Ovary (tissue), 3 donors: ENCODE data around the gene RNF126.

ENCODE experiments used
- EP300 ChIP-seq: sonication (generic); formaldehyde crosslinking; IDR thresholded peaks from one replicate; pipeline ENCODE4 v1.6.1; 2017; ENCODE audit warnings: antibody characterized with exemption
- POLR2A ChIP-seq: fragments of 450-650 bp; IDR thresholded peaks from one replicate; pipeline ENCODE4 v1.6.1; 2017; ENCODE audit warnings: antibody characterized with exemption, mild to moderate bottlenecking, moderate library complexity
- TF ChIP-seq, protein P1 (sequence below), 3 donors: fragments of 450-650 bp in 2 of 3; fragments of 200-600 bp in 1 of 3; IDR thresholded peaks; one replicate each; pipeline versions ENCODE4 v1.5.1 to v1.8.0; 2016 to 2022; ENCODE audit warnings: antibody characterized with exemption in 3 of 3, mild to moderate bottlenecking in 1 of 3
- donor health status: DM: no; HTN: no; CAD: no.

DNA sequence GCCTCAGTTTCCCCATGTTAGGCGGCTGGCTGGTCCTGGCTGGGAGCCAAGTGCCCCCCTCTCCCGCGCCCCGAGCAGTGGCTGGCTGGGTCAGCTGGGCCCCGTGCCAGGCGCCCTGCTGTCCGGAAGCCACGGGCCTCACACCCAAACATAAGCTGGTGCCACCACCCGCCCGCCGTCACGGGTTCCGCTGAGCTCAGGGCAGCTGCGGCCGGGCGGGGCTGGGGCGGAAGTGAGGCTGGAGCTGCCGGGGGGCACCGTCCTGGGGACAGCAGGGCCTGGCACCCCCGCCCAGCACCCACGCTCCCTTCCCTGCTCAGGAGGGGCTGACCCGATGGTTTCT, 54.0 kb downstream of the RNF126 start:
- TF ChIP-seq, protein P1, sequence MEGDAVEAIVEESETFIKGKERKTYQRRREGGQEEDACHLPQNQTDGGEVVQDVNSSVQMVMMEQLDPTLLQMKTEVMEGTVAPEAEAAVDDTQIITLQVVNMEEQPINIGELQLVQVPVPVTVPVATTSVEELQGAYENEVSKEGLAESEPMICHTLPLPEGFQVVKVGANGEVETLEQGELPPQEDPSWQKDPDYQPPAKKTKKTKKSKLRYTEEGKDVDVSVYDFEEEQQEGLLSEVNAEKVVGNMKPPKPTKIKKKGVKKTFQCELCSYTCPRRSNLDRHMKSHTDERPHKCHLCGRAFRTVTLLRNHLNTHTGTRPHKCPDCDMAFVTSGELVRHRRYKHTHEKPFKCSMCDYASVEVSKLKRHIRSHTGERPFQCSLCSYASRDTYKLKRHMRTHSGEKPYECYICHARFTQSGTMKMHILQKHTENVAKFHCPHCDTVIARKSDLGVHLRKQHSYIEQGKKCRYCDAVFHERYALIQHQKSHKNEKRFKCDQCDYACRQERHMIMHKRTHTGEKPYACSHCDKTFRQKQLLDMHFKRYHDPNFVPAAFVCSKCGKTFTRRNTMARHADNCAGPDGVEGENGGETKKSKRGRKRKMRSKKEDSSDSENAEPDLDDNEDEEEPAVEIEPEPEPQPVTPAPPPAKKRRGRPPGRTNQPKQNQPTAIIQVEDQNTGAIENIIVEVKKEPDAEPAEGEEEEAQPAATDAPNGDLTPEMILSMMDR (IDR thresholded peaks at IDR 0.05): no peak
- no peak for TF ChIP-seq POLR2A
- TF ChIP-seq EP300: no peak
